HepG2 (cell line): ENCODE data around the gene CD4. TPM values are rescaled to one million over a fixed set of nuclear protein-coding genes. Genes with fewer than 3 reads are reported as not detected.
A peak's percentile ranks its signal among the peaks of the same experiment; 100 is the strongest.

Source experiments
- ARNT2 ChIP-seq: sonication (generic); formaldehyde crosslinking; IDR thresholded peaks from 2 replicates; pipeline ENCODE4 v1.8.0; 2022; ENCODE audit warnings: mild to moderate bottlenecking, low read depth, missing genetic modification reagents, moderate library complexity
- ARNTL ChIP-seq: sonication (generic); formaldehyde crosslinking; IDR thresholded peaks from 2 replicates; pipeline ENCODE4 v1.4.0; 2020; ENCODE audit warnings: mild to moderate bottlenecking, missing genetic modification reagents
- ETV6 ChIP-seq: sonication (generic); formaldehyde crosslinking; conservative IDR thresholded peaks from 2 replicates; pipeline ENCODE4 v1.4.0; 2020; ENCODE audit warnings: missing genetic modification reagents
- HNF4A ChIP-seq: sonication (generic); formaldehyde crosslinking; IDR thresholded peaks from 2 replicates; pipeline ENCODE4 v1.4.0; 2020; ENCODE audit warnings: missing genetic modification reagents
- MAFG ChIP-seq: sonication (generic); formaldehyde crosslinking; IDR thresholded peaks from 2 replicates; pipeline ENCODE4 v1.5.1; 2020; ENCODE audit warnings: mild to moderate bottlenecking, missing genetic modification reagents
- MED8 ChIP-seq: sonication (generic); formaldehyde crosslinking; IDR thresholded peaks from 2 replicates; pipeline ENCODE4 v1.8.1; 2023; ENCODE audit warnings: mild to moderate bottlenecking, missing genetic modification reagents; ENCODE audit not compliant: insufficient replicate concordance
- NKX3-1 ChIP-seq: sonication (generic); formaldehyde crosslinking; IDR thresholded peaks from 2 replicates; pipeline ENCODE4 v1.5.0; 2020; ENCODE audit warnings: missing genetic modification reagents
- SAFB2 ChIP-seq: sonication (generic); formaldehyde crosslinking; IDR thresholded peaks from 2 replicates; pipeline ENCODE4 v1.5.1; 2020; ENCODE audit warnings: missing genetic modification reagents, low read depth, mild to moderate bottlenecking, borderline replicate concordance
- SP1 ChIP-seq, 2 experiments: fragments of 450-650 bp in 1 of 2; sonication (generic) in 1 of 2; formaldehyde crosslinking in 1 of 2; IDR thresholded peaks; 2 replicates each; pipeline versions ENCODE4 v1.4.0 to v1.6.1; 2016 to 2020; ENCODE audit warnings: missing genetic modification reagents in 1 of 2
- SPEN ChIP-seq: sonication (generic); formaldehyde crosslinking; IDR thresholded peaks from 2 replicates; pipeline ENCODE4 v1.5.1; 2020; ENCODE audit warnings: low read depth, mild to moderate bottlenecking, missing genetic modification reagents
- SRSF4 ChIP-seq: fragments of 200-400 bp; formaldehyde crosslinking; IDR thresholded peaks from one replicate; pipeline ENCODE4 v1.6.1; 2018; ENCODE audit warnings: mild to moderate bottlenecking, low read depth, low read length, moderate library complexity; ENCODE audit not compliant: poor library complexity, severe bottlenecking
- TBL1XR1 ChIP-seq: fragments of 150-350 bp; IDR thresholded peaks from 2 replicates; pipeline ENCODE4 v1.6.1; 2014; ENCODE audit warnings: borderline replicate concordance, low read length; ENCODE audit not compliant: partially characterized antibody
- TIGD3 ChIP-seq: sonication (generic); formaldehyde crosslinking; IDR thresholded peaks from 2 replicates; pipeline ENCODE4 v1.5.1; 2020; ENCODE audit warnings: mild to moderate bottlenecking, missing genetic modification reagents, borderline replicate concordance
- ZNF121 ChIP-seq: sonication (generic); formaldehyde crosslinking; IDR thresholded peaks from 2 replicates; pipeline ENCODE4 v1.5.0; 2020; ENCODE audit warnings: mild to moderate bottlenecking, missing genetic modification reagents
- ZNF234 ChIP-seq: sonication (generic); formaldehyde crosslinking; conservative IDR thresholded peaks from 2 replicates; pipeline ENCODE4 v1.5.1; 2020; ENCODE audit warnings: mild to moderate bottlenecking, missing genetic modification reagents
- ZNF251 ChIP-seq: sonication (generic); formaldehyde crosslinking; IDR thresholded peaks from 2 replicates; pipeline ENCODE4 v1.9.0; 2021; ENCODE audit warnings: mild to moderate bottlenecking, missing genetic modification reagents
- ZNF546 ChIP-seq: sonication (generic); formaldehyde crosslinking; conservative IDR thresholded peaks from 2 replicates; pipeline ENCODE4 v1.8.1; 2023; ENCODE audit warnings: mild to moderate bottlenecking, missing genetic modification reagents
- ZNF557 ChIP-seq: sonication (generic); formaldehyde crosslinking; IDR thresholded peaks from 2 replicates; pipeline ENCODE4 v1.4.0; 2020; ENCODE audit warnings: missing genetic modification reagents
- ZNF576 ChIP-seq: sonication (generic); formaldehyde crosslinking; IDR thresholded peaks from 2 replicates; pipeline ENCODE4 v1.4.0; 2020; ENCODE audit warnings: mild to moderate bottlenecking, missing genetic modification reagents
- ZNF674 ChIP-seq: sonication (generic); formaldehyde crosslinking; IDR thresholded peaks from 2 replicates; pipeline ENCODE4 v1.5.0; 2020; ENCODE audit warnings: low read depth, mild to moderate bottlenecking, missing genetic modification reagents
- ZNF737 ChIP-seq: sonication (generic); formaldehyde crosslinking; IDR thresholded peaks from 2 replicates; pipeline ENCODE4 v1.5.0; 2020; ENCODE audit warnings: missing genetic modification reagents, mild to moderate bottlenecking, borderline replicate concordance
- ZSCAN22 ChIP-seq: sonication (generic); formaldehyde crosslinking; IDR thresholded peaks from 2 replicates; pipeline ENCODE4 v1.4.0; 2020; ENCODE audit warnings: mild to moderate bottlenecking, missing genetic modification reagents
- polyA plus RNA-seq, 8 experiments: library from polyadenylated mRNA; depleted of rRNA in 3 of 8; stranded (reverse) in 7 of 8; unstranded in 1 of 8; fragments of >200 nt; fragmentation: Illumina TruSeq in 4 of 8; extraction: Trizol in 4 of 8; gene quantifications; 2 replicates each; pipeline versions ENCODE4 v1.2.1 to v1.2.3, GENCODE V29; 2011 to 2016; ENCODE audit warnings: low read depth in 4 of 8, missing spikeins in 1 of 8, mixed read lengths in 1 of 8; ENCODE audit not compliant: insufficient read depth in 1 of 8
- total RNA-seq, 5 experiments: library from RNA; depleted of rRNA; stranded (reverse); fragments of >200 nt; fragmentation: Illumina TruSeq; extraction: Trizol; gene quantifications; 2 replicates each; pipeline ENCODE4 v1.2.3, GENCODE V29; 2016; ENCODE audit warnings: low read depth in 1 of 5
- TF ChIP-seq, protein P1 (sequence below): sonication (generic); formaldehyde crosslinking; conservative IDR thresholded peaks from 2 replicates; pipeline ENCODE4 v1.4.0; 2020; ENCODE audit warnings: missing genetic modification reagents
- TF ChIP-seq, protein P2 (sequence below): sonication (generic); formaldehyde crosslinking; IDR thresholded peaks from 2 replicates; pipeline ENCODE4 v1.5.1; 2020; ENCODE audit warnings: missing genetic modification reagents, mild to moderate bottlenecking, borderline replicate concordance

CD4 gene
- total and polyA plus RNA-seq, 2 of the 13 experiments (the other 11 are each of a cell fraction or from before 2014, with no cell fraction given), result 0.07 to 0.95 TPM

- TF ChIP-seq ZNF674 (CRISPR knock-in tag) (no peak), ETV6 (CRISPR knock-in tag) (no peak), ZNF251 (no peak), ZNF234 (CRISPR knock-in tag) (no peak), ZNF557 (CRISPR knock-in tag) (no peak), HNF4A (CRISPR knock-in tag) (no peak), SRSF4 (no peak), NKX3-1 (CRISPR knock-in tag) (peak; percentile 46; the same call in 1 of the 2 replicates), TIGD3 (no peak), ARNT2 (no peak), MAFG (no peak), ZSCAN22 (CRISPR knock-in tag) (no peak), SPEN (CRISPR knock-in tag) (no peak; the same call in 1 of the 2 replicates), SAFB2 (CRISPR knock-in tag) (0 out of 2 replicates have a peak, but pooled peaks have one; percentile 3), ARNTL (no peak; the same call in 1 of the 2 replicates), ZNF576 (CRISPR knock-in tag) (no peak), ZNF546 (no peak), ZNF121 (no peak), ZNF737 (CRISPR knock-in tag) (no peak), TBL1XR1 (no peak), MED8 (CRISPR knock-in tag) (no peak), SP1 (IDR thresholded peaks at IDR 0.05) (no peak), SP1 (CRISPR knock-in tag; IDR thresholded peaks at IDR 0.05) (peak; percentile 49)
- TF ChIP-seq, protein P1, sequence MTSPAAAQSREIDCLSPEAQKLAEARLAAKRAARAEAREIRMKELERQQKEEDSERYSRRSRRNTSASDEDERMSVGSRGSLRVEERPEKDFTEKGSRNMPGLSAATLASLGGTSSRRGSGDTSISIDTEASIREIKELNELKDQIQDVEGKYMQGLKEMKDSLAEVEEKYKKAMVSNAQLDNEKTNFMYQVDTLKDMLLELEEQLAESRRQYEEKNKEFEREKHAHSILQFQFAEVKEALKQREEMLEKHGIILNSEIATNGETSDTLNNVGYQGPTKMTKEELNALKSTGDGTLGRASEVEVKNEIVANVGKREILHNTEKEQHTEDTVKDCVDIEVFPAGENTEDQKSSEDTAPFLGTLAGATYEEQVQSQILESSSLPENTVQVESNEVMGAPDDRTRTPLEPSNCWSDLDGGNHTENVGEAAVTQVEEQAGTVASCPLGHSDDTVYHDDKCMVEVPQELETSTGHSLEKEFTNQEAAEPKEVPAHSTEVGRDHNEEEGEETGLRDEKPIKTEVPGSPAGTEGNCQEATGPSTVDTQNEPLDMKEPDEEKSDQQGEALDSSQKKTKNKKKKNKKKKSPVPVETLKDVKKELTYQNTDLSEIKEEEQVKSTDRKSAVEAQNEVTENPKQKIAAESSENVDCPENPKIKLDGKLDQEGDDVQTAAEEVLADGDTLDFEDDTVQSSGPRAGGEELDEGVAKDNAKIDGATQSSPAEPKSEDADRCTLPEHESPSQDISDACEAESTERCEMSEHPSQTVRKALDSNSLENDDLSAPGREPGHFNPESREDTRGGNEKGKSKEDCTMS, result no peak
- TF ChIP-seq, protein P2, sequence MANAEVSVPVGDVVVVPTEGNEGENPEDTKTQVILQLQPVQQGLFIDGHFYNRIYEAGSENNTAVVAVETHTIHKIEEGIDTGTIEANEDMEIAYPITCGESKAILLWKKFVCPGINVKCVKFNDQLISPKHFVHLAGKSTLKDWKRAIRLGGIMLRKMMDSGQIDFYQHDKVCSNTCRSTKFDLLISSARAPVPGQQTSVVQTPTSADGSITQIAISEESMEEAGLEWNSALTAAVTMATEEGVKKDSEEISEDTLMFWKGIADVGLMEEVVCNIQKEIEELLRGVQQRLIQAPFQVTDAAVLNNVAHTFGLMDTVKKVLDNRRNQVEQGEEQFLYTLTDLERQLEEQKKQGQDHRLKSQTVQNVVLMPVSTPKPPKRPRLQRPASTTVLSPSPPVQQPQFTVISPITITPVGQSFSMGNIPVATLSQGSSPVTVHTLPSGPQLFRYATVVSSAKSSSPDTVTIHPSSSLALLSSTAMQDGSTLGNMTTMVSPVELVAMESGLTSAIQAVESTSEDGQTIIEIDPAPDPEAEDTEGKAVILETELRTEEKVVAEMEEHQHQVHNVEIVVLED (CRISPR knock-in tag), result no peak
Observed at GRCh38 chr12:6851153-6851920, 62.0 kb downstream of the CD4 start, which contains the start of gene CDCA3 (continued).
